ENCODE results near the gene IMPDH1.

DNA sequence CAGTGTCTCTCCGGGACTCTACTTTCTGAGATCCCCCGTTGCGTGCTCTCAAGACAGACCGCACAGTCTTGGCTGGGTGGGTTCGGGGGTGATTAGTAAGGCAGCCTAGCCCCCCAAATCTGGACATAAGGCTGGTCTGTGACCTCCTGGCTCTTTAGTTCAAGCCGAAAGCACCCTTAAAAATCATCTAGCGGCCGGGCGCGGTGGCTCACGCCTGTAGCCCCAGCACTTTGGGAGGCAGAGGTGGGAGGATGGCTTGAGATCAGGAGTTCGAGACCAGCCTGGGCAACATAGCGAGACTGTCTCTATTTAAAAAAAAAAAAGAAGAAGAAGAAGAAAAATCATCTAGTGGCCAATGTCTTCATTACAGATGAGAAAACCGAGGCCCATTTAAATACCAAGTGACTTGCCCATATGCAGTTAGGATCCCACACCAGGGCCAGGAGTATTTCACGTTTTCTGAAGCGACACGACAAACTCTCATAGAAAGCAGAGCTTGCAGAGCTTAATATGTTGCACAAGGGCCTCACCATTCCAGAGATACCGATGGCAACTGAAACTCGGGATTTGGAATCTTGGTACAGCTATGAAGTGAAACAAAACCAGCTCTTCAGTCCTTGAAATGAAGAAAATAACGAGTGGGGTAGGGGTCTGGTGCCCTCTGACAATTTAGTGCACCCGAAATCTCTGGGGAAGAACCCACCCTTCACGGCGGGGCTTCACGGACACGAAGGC, 45.2 kb upstream of the IMPDH1 start:
- TF ChIP-seq, protein P1, sequence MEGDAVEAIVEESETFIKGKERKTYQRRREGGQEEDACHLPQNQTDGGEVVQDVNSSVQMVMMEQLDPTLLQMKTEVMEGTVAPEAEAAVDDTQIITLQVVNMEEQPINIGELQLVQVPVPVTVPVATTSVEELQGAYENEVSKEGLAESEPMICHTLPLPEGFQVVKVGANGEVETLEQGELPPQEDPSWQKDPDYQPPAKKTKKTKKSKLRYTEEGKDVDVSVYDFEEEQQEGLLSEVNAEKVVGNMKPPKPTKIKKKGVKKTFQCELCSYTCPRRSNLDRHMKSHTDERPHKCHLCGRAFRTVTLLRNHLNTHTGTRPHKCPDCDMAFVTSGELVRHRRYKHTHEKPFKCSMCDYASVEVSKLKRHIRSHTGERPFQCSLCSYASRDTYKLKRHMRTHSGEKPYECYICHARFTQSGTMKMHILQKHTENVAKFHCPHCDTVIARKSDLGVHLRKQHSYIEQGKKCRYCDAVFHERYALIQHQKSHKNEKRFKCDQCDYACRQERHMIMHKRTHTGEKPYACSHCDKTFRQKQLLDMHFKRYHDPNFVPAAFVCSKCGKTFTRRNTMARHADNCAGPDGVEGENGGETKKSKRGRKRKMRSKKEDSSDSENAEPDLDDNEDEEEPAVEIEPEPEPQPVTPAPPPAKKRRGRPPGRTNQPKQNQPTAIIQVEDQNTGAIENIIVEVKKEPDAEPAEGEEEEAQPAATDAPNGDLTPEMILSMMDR (IDR thresholded peaks at IDR 0.05): peak in 1 of 3 experiments; percentile 12
- no peak for TF ChIP-seq POLR2AphosphoS5 (IDR thresholded peaks at IDR 0.05)

Measured in esophagus muscularis mucosa (tissue), 3 donors.